B cell (primary cell): ENCODE results near the gene CRHR2. TPM values are rescaled to one million over a fixed set of nuclear protein-coding genes. Genes with fewer than 3 reads are reported as not detected.

Experiments
- ATAC-seq: fragments of 200-7000 bp; cut with Tn5 transposase; one replicate; pipeline ENCODE4 v1.10.0; 2021; ENCODE audit warnings: low read depth, mild to moderate bottlenecking, moderate number of reproducible peaks, moderate library complexity
- CTCF ChIA-PET: fragments of 350-600 bp; sonication (Branson Sonifier 250); formaldehyde crosslinking; loops from one replicate; lab custom pipeline; 2021; ENCODE audit warnings: antibody characterized with exemption, inconsistent platforms; lab: Charles Lee
- POLR2A ChIA-PET: fragments of 350-600 bp; sonication (Branson Sonifier 250); formaldehyde crosslinking; loops from one replicate; lab custom pipeline; 2021; ENCODE audit warnings: antibody characterized with exemption; lab: Charles Lee
- DNase-seq: peaks from one replicate; pipeline ENCODE4 v3.0.0; 2013
- H2AFZ ChIP-seq: 2 replicates; pipeline ENCODE4 v1.6.1; 2012; ENCODE audit warnings: mild to moderate bottlenecking, low read depth, low read length; ENCODE audit not compliant: insufficient read depth, poor library complexity, severe bottlenecking
- H3K27ac ChIP-seq, 2 donors: 1 replicate in 1 of 2; 2 replicates in 1 of 2; pipeline ENCODE4 v1.5.1; 2012 to 2013; ENCODE audit warnings: low read length in 2 of 2, mild to moderate bottlenecking in 2 of 2, moderate library complexity in 1 of 2
- H3K27me3 ChIP-seq, 4 experiments: fragments of 200-600 bp in 1 of 4; sonication (generic) in 1 of 4; replicated peaks in 1 of 4; 1 replicate in 2 of 4; 2 replicates in 2 of 4; pipeline versions ENCODE4 v1.6.1 to v1.7.0; 2013 to 2016; ENCODE audit warnings: low read length in 3 of 4, mild to moderate bottlenecking in 2 of 4, mixed read lengths in 1 of 4, moderate library complexity in 1 of 4; ENCODE audit not compliant: insufficient read depth in 4 of 4, control insufficient read depth in 3 of 4; ENCODE audit errors: control extremely low read depth in 1 of 4
- H3K36me3 ChIP-seq, 2 experiments: replicated peaks in 1 of 2; 1 replicate in 1 of 2; 2 replicates in 1 of 2; pipeline versions ENCODE4 v1.6.1 to v1.7.1; 2013; ENCODE audit warnings: low read length in 1 of 2; ENCODE audit not compliant: insufficient read depth in 2 of 2, control insufficient read depth in 1 of 2; ENCODE audit errors: control extremely low read depth in 1 of 2, extremely low read depth in 1 of 2
- H3K4me1 ChIP-seq, 2 donors: fragments of 200-600 bp in 1 of 2; sonication (generic) in 1 of 2; 1 replicate in 1 of 2; 2 replicates in 1 of 2; pipeline versions ENCODE4 v1.5.1 to v1.6.1; 2013 to 2017; ENCODE audit warnings: low read length in 2 of 2; ENCODE audit not compliant: control insufficient read depth in 2 of 2, insufficient read depth in 2 of 2
- H3K4me2 ChIP-seq: replicated peaks from 2 replicates; pipeline ENCODE3; 2012; ENCODE audit warnings: mild to moderate bottlenecking, low read depth, low read length; ENCODE audit not compliant: poor library complexity, severe bottlenecking
- H3K4me3 ChIP-seq, 5 experiments: fragments of 200-600 bp in 1 of 5; sonication (generic) in 1 of 5; 1 replicate in 3 of 5; 2 replicates in 2 of 5; pipeline versions ENCODE4 v1.5.1 to v1.7.0; 2011 to 2016; ENCODE audit warnings: low read length in 4 of 5, mild to moderate bottlenecking in 4 of 5, low read depth in 2 of 5, control low read depth in 1 of 5, moderate library complexity in 1 of 5; ENCODE audit not compliant: insufficient read depth in 1 of 5; ENCODE audit errors: control extremely low read depth in 1 of 5, extremely low read depth in 1 of 5
- H3K79me2 ChIP-seq: fragments of 200-600 bp; sonication (generic); one replicate; pipeline ENCODE4 v1.6.0; 2016; ENCODE audit warnings: low read length; ENCODE audit not compliant: control insufficient read depth, insufficient read depth
- H3K9ac ChIP-seq: fragments of 200-600 bp; sonication (generic); 2 replicates; pipeline ENCODE4 v1.6.1; 2017; ENCODE audit warnings: mild to moderate bottlenecking, low read length, moderate library complexity
- H3K9me3 ChIP-seq, 3 donors: one replicate each; pipeline versions ENCODE4 v1.6.1 to v1.7.1; 2013; ENCODE audit warnings: low read length in 2 of 3; ENCODE audit not compliant: control insufficient read depth in 2 of 3, insufficient read depth in 1 of 3; ENCODE audit errors: control extremely low read depth in 1 of 3
- H4K20me1 ChIP-seq: 2 replicates; pipeline ENCODE4 v1.6.0; 2012; ENCODE audit warnings: mild to moderate bottlenecking, low read length; ENCODE audit not compliant: insufficient read depth, control insufficient read depth, poor library complexity, severe bottlenecking
- H3K27ac Mint-ChIP-seq: one replicate; pipeline ENCODE4 v1.8.0; 2021; ENCODE audit warnings: mixed read lengths
- H3K27me3 Mint-ChIP-seq: one replicate; pipeline ENCODE4 v1.8.0; 2021; ENCODE audit warnings: mixed read lengths
- H3K4me1 Mint-ChIP-seq: one replicate; pipeline ENCODE4 v1.8.0; 2021; ENCODE audit warnings: mixed read lengths
- H3K4me3 Mint-ChIP-seq: one replicate; pipeline ENCODE4 v1.8.0; 2021; ENCODE audit warnings: mixed read lengths
- H3K9me3 Mint-ChIP-seq: one replicate; pipeline ENCODE4 v1.8.0; 2022; ENCODE audit warnings: mixed read lengths; ENCODE audit not compliant: insufficient read depth
- CTCF ChIP-seq: fragments of 200-600 bp; IDR thresholded peaks from one replicate; pipeline ENCODE4 v1.8.0; 2022; ENCODE audit warnings: antibody characterized with exemption, mild to moderate bottlenecking
- EZH2 ChIP-seq: IDR thresholded peaks from 2 replicates; pipeline ENCODE4 v1.6.1; 2012; ENCODE audit warnings: borderline replicate concordance, low read depth, mild to moderate bottlenecking, moderate library complexity, low read length; ENCODE audit not compliant: insufficient read depth, poor library complexity, severe bottlenecking
- WGBS: methylation state at CpG from one replicate; pipeline ENCODE4 v1.1.5; 2013; ENCODE audit warnings: missing lambda C conversion rate; ENCODE audit not compliant: insufficient coverage; 5-methylcytosine and 5-hydroxymethylcytosine counted together
- intact Hi-C: fragments of 100-400 bp; cut with micrococcal nuclease; formaldehyde crosslinking; loops from one replicate; pipeline ENCODE4 v1.10.0; 2022
- polyA plus RNA-seq: library from polyadenylated mRNA; depleted of rRNA; stranded (reverse); fragments of >200 nt; gene quantifications from 2 replicates; pipeline ENCODE4 v1.2.3, GENCODE V29; 2012
- total RNA-seq, 2 donors: library from RNA; stranded (reverse); fragments of 120-200 nt in 1 of 2; gene quantifications; 1 replicate in 1 of 2; 2 replicates in 1 of 2; pipeline versions ENCODE4 v1.2.3 to v1.2.4, GENCODE V29; 2013 to 2022

Gene CRHR2
- total and polyA plus RNA-seq, 2 donors (not counting 1 experiment from before 2014, with no cell fraction given), result not detected

- Histone ChIP-seq H3K27ac (no peak overlapping the region), H3K4me3 (no peak overlapping the region), H3K4me1 (peaks cover 2 to 3% of the 10 kb centered on the region in 2 donors), H3K79me2 (no peaks in the 10 kb centered on the region), H3K4me2 (no peak overlapping the region), H3K9me3 (peaks cover 0 to 1% (median 0%) of the 10 kb centered on the region in 3 donors), H3K27me3 (peaks cover 0 to 26% (median 5%) of the 10 kb centered on the region in 4 experiments), H3K36me3 (no peaks in the 10 kb centered on the region), H4K20me1 (no peaks in the 10 kb centered on the region), H2AFZ (no peak overlapping the region), H3K9ac (no peak overlapping the region)
- WGBS, result 45% methylated on average over 6 of the region's 6 CpGs
- ATAC-seq, result no peak
- H3K4me1 Mint-ChIP-seq, result peaks cover 5% of the 10 kb centered on the region
- POLR2A ChIA-PET, result no interaction called here
- CTCF ChIA-PET, result no interaction called here
- intact Hi-C loops, result no loop called here
- H3K9me3 Mint-ChIP-seq, result no peaks in the 10 kb centered on the region
- no peak for TF ChIP-seq CTCF
- TF ChIP-seq EZH2, result no peak
- DNase-seq, result no peak
- H3K4me3 Mint-ChIP-seq, result no peak overlapping the region
- H3K27me3 Mint-ChIP-seq, result peaks cover 60% of the 10 kb centered on the region
- H3K27ac Mint-ChIP-seq, result no peak overlapping the region
These were observed 5.3 kb upstream of the CRHR2 start for GRCh38 chr7:30687604-30688003.

GRCh38 chr7:30684351-30684750, 2.1 kb upstream of the CRHR2 start:
- Histone ChIP-seq H3K27ac (no peak overlapping the region), H3K4me1 (peaks cover 14 to 15% of the 10 kb centered on the region in 2 donors), H3K27me3 (peaks cover 0 to 56% (median 14%) of the 10 kb centered on the region in 4 experiments), H3K4me2 (no peak overlapping the region), H3K9me3 (peaks cover 0 to 3% (median 0%) of the 10 kb centered on the region in 3 donors), H3K9ac (no peak overlapping the region), H3K79me2 (no peaks in the 10 kb centered on the region), H2AFZ (no peak overlapping the region), H3K36me3 (no peaks in the 10 kb centered on the region), H4K20me1 (no peaks in the 10 kb centered on the region), H3K4me3 (no peak overlapping the region)
- ChIA-PET POLR2A (no interaction called here), CTCF (no interaction called here)
- H3K27ac Mint-ChIP-seq, result no peak overlapping the region
- no peak overlapping the region for H3K4me3 Mint-ChIP-seq
- H3K27me3 Mint-ChIP-seq, result peaks cover 69% of the 10 kb centered on the region
- TF ChIP-seq EZH2 (no peak), CTCF (no peak)
- ATAC-seq (no peak), DNase-seq (no peak)
- peaks cover 15% of the 10 kb centered on the region for H3K4me1 Mint-ChIP-seq
- no peaks in the 10 kb centered on the region for H3K9me3 Mint-ChIP-seq
- intact Hi-C loops, result no loop called here
- WGBS, result no CpG with 5 or more reads among the region's 2 CpGs
